GM23338 (cell line): ENCODE results near the gene NAB2. TPM values are rescaled to one million over a fixed set of nuclear protein-coding genes. Genes with fewer than 3 reads are reported as not detected.

ENCODE experiments used
- CREB1 ChIP-seq: fragments of 250-450 bp; sonication (Bioruptor Pico); IDR thresholded peaks from 2 replicates; pipeline ENCODE4 v1.5.0; 2020; ENCODE audit warnings: low read depth, mild to moderate bottlenecking, moderate library complexity
- CTCF ChIP-seq, 2 experiments: fragments of 200-600 bp in 1 of 2; sonication (generic) in 1 of 2; conservative IDR thresholded peaks; 2 replicates each; pipeline versions ENCODE4 v1.5.1 to v1.6.1; 2016 to 2017; ENCODE audit warnings: antibody characterized with exemption in 2 of 2, low read depth in 2 of 2, mild to moderate bottlenecking in 2 of 2, moderate library complexity in 1 of 2
- EZH2 ChIP-seq: fragments of 200-600 bp; sonication (generic); IDR thresholded peaks from one replicate; pipeline ENCODE4 v1.8.0; 2017; ENCODE audit warnings: antibody characterized with exemption, mild to moderate bottlenecking, low read depth; ENCODE audit not compliant: unreplicated experiment
- REST ChIP-seq: IDR thresholded peaks from one replicate; pipeline ENCODE4 v1.6.1; 2018; ENCODE audit warnings: antibody characterized with exemption; ENCODE audit not compliant: unreplicated experiment
- STAT1 ChIP-seq: IDR thresholded peaks from one replicate; pipeline ENCODE4 v1.6.1; 2016; ENCODE audit warnings: antibody characterized with exemption; ENCODE audit not compliant: unreplicated experiment
- ZNF114 ChIP-seq: fragments of 250-450 bp; sonication (Bioruptor Pico); IDR thresholded peaks from 2 replicates; pipeline ENCODE4 v1.5.0; 2020; ENCODE audit warnings: mild to moderate bottlenecking, moderate library complexity
- ZNF331 ChIP-seq: fragments of 250-450 bp; sonication (Bioruptor Pico); IDR thresholded peaks from 2 replicates; pipeline ENCODE4 v1.5.0; 2020; ENCODE audit warnings: low read depth, mild to moderate bottlenecking, moderate library complexity
- polyA plus RNA-seq: library from polyadenylated mRNA; unstranded; fragments of >200 nt; fragmentation: Nextera tagmentation; extraction: Ambion mirVana; gene quantifications from 2 replicates; pipeline ENCODE4 v1.2.1, GENCODE V29; 2016
- total RNA-seq: library from RNA; depleted of rRNA; stranded (reverse); fragments of >200 nt; shearing (Covaris generic); gene quantifications from 2 replicates; pipeline ENCODE4 v1.2.3, GENCODE V29; 2014
- TF ChIP-seq, protein P1 (sequence below): fragments of 250-450 bp; sonication (Bioruptor Pico); IDR thresholded peaks from 2 replicates; pipeline ENCODE4 v1.5.0; 2020; ENCODE audit warnings: mild to moderate bottlenecking, moderate library complexity
- TF ChIP-seq, protein P2 (sequence below): IDR thresholded peaks from 2 replicates; pipeline ENCODE4 v1.6.1; 2016; ENCODE audit warnings: antibody characterized with exemption

NAB2 gene
- total and polyA plus RNA-seq, 2 experiments from 2014 or later: 6.5 to 19.8 TPM

DNA sequence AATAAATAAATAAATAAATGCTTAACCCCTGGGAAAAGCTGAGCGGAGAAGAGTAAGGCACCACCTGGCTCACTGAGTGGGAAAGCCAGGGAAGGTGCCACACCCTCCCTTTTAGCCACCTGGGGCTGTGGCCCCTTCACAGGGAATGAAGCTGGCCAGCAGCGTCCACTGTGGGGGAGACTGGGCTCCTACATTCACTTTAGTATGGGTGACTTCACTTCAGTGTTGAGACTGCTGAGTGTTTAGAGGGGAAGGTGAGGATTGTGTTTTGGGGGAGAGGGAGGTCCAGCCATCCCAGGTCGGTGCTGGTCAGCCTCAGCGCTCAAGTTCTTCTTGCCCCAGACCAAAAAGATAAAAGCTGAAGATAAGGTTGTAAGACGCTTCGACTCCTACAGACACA is 1.6 kb downstream of the NAB2 start (continued):
- TF ChIP-seq, protein P1, sequence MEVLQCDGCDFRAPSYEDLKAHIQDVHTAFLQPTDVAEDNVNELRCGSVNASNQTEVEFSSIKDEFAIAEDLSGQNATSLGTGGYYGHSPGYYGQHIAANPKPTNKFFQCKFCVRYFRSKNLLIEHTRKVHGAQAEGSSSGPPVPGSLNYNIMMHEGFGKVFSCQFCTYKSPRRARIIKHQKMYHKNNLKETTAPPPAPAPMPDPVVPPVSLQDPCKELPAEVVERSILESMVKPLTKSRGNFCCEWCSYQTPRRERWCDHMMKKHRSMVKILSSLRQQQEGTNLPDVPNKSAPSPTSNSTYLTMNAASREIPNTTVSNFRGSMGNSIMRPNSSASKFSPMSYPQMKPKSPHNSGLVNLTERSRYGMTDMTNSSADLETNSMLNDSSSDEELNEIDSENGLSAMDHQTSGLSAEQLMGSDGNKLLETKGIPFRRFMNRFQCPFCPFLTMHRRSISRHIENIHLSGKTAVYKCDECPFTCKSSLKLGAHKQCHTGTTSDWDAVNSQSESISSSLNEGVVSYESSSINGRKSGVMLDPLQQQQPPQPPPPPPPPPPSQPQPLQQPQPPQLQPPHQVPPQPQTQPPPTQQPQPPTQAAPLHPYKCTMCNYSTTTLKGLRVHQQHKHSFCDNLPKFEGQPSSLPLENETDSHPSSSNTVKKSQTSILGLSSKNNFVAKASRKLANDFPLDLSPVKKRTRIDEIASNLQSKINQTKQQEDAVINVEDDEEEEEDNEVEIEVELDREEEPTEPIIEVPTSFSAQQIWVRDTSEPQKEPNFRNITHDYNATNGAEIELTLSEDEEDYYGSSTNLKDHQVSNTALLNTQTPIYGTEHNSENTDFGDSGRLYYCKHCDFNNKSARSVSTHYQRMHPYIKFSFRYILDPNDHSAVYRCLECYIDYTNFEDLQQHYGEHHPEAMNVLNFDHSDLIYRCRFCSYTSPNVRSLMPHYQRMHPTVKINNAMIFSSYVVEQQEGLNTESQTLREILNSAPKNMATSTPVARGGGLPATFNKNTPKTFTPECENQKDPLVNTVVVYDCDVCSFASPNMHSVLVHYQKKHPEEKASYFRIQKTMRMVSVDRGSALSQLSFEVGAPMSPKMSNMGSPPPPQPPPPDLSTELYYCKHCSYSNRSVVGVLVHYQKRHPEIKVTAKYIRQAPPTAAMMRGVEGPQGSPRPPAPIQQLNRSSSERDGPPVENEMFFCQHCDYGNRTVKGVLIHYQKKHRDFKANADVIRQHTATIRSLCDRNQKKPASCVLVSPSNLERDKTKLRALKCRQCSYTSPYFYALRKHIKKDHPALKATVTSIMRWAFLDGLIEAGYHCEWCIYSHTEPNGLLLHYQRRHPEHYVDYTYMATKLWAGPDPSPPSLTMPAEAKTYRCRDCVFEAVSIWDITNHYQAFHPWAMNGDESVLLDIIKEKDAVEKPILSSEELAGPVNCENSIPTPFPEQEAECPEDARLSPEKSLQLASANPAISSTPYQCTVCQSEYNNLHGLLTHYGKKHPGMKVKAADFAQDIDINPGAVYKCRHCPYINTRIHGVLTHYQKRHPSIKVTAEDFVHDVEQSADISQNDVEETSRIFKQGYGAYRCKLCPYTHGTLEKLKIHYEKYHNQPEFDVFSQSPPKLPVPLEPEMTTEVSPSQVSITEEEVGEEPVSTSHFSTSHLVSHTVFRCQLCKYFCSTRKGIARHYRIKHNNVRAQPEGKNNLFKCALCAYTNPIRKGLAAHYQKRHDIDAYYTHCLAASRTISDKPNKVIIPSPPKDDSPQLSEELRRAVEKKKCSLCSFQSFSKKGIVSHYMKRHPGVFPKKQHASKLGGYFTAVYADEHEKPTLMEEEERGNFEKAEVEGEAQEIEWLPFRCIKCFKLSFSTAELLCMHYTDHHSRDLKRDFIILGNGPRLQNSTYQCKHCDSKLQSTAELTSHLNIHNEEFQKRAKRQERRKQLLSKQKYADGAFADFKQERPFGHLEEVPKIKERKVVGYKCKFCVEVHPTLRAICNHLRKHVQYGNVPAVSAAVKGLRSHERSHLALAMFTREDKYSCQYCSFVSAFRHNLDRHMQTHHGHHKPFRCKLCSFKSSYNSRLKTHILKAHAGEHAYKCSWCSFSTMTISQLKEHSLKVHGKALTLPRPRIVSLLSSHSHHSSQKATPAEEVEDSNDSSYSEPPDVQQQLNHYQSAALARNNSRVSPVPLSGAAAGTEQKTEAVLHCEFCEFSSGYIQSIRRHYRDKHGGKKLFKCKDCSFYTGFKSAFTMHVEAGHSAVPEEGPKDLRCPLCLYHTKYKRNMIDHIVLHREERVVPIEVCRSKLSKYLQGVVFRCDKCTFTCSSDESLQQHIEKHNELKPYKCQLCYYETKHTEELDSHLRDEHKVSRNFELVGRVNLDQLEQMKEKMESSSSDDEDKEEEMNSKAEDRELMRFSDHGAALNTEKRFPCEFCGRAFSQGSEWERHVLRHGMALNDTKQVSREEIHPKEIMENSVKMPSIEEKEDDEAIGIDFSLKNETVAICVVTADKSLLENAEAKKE (CRISPR knock-in tag): no peak
- TF ChIP-seq ZNF331 (no peak), CTCF (conservative IDR thresholded peaks at IDR 0.05; ENCODE audit: low read depth in 2 of 2) (no peak), EZH2 (no peak), STAT1 (no peak), ZNF114 (CRISPR knock-in tag) (no peak), CREB1 (CRISPR knock-in tag) (no peak), REST (no peak)
- TF ChIP-seq, protein P2, sequence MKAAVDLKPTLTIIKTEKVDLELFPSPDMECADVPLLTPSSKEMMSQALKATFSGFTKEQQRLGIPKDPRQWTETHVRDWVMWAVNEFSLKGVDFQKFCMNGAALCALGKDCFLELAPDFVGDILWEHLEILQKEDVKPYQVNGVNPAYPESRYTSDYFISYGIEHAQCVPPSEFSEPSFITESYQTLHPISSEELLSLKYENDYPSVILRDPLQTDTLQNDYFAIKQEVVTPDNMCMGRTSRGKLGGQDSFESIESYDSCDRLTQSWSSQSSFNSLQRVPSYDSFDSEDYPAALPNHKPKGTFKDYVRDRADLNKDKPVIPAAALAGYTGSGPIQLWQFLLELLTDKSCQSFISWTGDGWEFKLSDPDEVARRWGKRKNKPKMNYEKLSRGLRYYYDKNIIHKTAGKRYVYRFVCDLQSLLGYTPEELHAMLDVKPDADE: no peak
